GM19193 (cell line): ENCODE results near the gene AGBL5.

ENCODE experiments used
- POLR2A ChIP-seq: IDR thresholded peaks from 4 replicates; pipeline ENCODE4 v1.6.1; 2011; ENCODE audit not compliant: insufficient read depth, insufficient read length; ENCODE audit errors: extremely low read depth

Gene AGBL5

GRCh38 chr2:27054721-27055120, 3.3 kb downstream of the AGBL5 start:
- TF ChIP-seq POLR2A: no peak

- TF ChIP-seq POLR2A: no peak
Measured at GRCh38 chr2:27057184-27057583, 5.7 kb downstream of the AGBL5 start.

GRCh38 chr2:27058210-27058609, 6.7 kb downstream of the AGBL5 start:
- peak; percentile 22 for TF ChIP-seq POLR2A

- TF ChIP-seq POLR2A: no peak
Measured at GRCh38 chr2:27059141-27059820, 7.8 kb downstream of the AGBL5 start.

- no peak for TF ChIP-seq POLR2A
Measured at GRCh38 chr2:27060323-27060722, 8.9 kb downstream of the AGBL5 start.

- TF ChIP-seq POLR2A: no peak
Measured at GRCh38 chr2:27065128-27065527, 13.7 kb downstream of the AGBL5 start.

- no peak for TF ChIP-seq POLR2A
Measured at GRCh38 chr2:27067385-27067784, 15.9 kb downstream of the AGBL5 start.

GRCh38 chr2:27069436-27069835, 18.0 kb downstream of the AGBL5 start:
- TF ChIP-seq POLR2A: no peak

- TF ChIP-seq POLR2A: no peak
Measured at GRCh38 chr2:27069961-27070618, 18.6 kb downstream of the AGBL5 start.

- no peak for TF ChIP-seq POLR2A
Measured at GRCh38 chr2:27070653-27071276, 19.3 kb downstream of the AGBL5 start.

GRCh38 chr2:27071277-27071989, 20.0 kb downstream of the AGBL5 start, which contains the start of gene OST4:
TSS of gene OST4 (minus strand) at chr2:27071654.
- TF ChIP-seq POLR2A: peak; percentile 96

- TF ChIP-seq POLR2A: no peak
Measured at GRCh38 chr2:27071990-27072830, 20.7 kb downstream of the AGBL5 start.

GRCh38 chr2:27072920-27073319, 21.5 kb downstream of the AGBL5 start:
- TF ChIP-seq POLR2A: no peak

- no peak for TF ChIP-seq POLR2A
Measured at GRCh38 chr2:27073782-27074181, 22.3 kb downstream of the AGBL5 start.
